Measurements from ENCODE around the gene ZNF846. TPM values are rescaled to one million over a fixed set of nuclear protein-coding genes. Genes with fewer than 3 reads are reported as not detected.
A peak's percentile ranks its signal among the peaks of the same experiment; 100 is the strongest.

ZNF846 gene
- total and polyA plus RNA-seq, 10 of the 15 experiments (the other 5 are each of a cell fraction or from before 2014, with no cell fraction given), result 0.64 to 4.1 (median 1.6) TPM

GRCh38 chr19:9768175-9769112 is at the start of gene ZNF846 (continued):
- TF ChIP-seq CEBPZ (IDR thresholded peaks at IDR 0.05; ENCODE audit: low read depth, low read length), result no peak
- TF ChIP-seq NR2C1 (IDR thresholded peaks at IDR 0.05), result peak; percentile 71
- peak; percentile 76 for TF ChIP-seq YY1 (IDR thresholded peaks at IDR 0.05; ENCODE audit: low read depth, low read length)
- TF ChIP-seq STAT1 (conservative IDR thresholded peaks at IDR 0.05), result peak; percentile 88
- peak; percentile 75 for TF ChIP-seq IKZF1 (conservative IDR thresholded peaks at IDR 0.05)
- peak; percentile 63; the same call in 1 of the 2 replicates for TF ChIP-seq PKNOX1 (IDR thresholded peaks at IDR 0.05)
- peak; percentile 62 for TF ChIP-seq KLF5 (IDR thresholded peaks at IDR 0.05; ENCODE audit: partially characterized antibody)
- TF ChIP-seq IKZF2 (IDR thresholded peaks at IDR 0.05), result peak; percentile 32 to 42; a peak in 1 of 4 replicates

Measured in GM12878 (cell line).